ENCODE results near the gene EMC9.
A peak's percentile ranks its signal among the peaks of the same experiment; 100 is the strongest.

- peak; percentile 67 to 70 for TF ChIP-seq POLR2A (IDR thresholded peaks at IDR 0.05)
- TF ChIP-seq CTCF (IDR thresholded peaks at IDR 0.05) = peak in 1 of 6 experiments; percentile 10
Observed at GRCh38 chr14:24113801-24114531, 27.4 kb downstream of the EMC9 start.
